HG02678 (cell line): ENCODE data around the gene LAMC3.
"Not testable (repeated sequence)": the region's sequence is repeated elsewhere in the genome, so short reads cannot be mapped to it uniquely, and the experiment has no call there.

Source experiments
- ATAC-seq: cut with Tn5 transposase; IDR thresholded peaks from one replicate; pipeline ENCODE4 v1.9.1; 2021; ENCODE audit warnings: mild to moderate bottlenecking, moderate library complexity; ENCODE audit not compliant: unreplicated experiment

The LAMC3 gene

GRCh38 chr9:131095666-131096268, 86.8 kb downstream of the LAMC3 start:
- ATAC-seq, result no peak

- no peak for ATAC-seq
Observed at GRCh38 chr9:131096269-131097125, 87.5 kb downstream of the LAMC3 start, which contains the start of gene AIF1L. Gene AIF1L, plus strand, starts transcription at chr9:131096531. Its CDS starts 99 bp downstream, at chr9:131096630.

DNA sequence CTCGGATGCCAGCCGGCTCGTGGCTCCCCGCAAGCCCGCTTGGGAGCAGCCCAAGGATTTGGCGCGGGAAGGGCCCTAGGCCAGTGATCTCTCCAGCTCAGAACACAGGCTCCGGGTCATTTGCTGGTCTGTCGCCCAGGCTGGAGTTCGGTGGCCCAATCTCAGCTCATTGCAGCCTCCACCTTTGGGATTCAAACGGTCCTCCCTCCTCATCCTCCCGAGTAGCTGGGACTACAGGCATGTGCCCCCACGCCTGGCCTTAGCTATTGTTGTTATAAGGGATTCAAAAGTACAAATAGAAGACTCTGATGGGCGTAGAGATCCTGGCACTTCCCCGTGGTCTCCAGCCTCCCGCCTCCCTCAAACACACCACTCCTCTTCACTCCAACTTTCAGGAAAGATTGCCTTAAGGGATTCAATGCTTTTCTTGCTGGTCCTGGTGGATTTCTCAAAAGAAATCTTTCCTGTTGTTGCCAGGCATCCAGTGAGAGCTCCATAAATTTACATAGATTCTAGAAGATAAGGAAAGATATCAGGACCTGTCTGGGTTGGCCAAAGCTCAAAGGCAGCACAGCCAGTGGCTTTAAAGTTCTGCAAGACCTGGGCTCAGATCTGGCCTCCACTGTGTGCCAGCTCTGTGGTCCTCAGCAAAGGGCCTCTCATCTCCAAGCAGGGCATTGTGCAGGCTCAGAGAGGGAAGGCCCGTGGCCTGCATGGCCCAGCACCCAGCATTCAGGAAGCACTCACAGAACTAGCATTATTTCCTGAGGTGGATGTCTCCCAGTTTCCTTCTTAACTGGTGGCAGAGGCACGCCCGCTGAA, 88.4 kb downstream of the LAMC3 start:
- no peak for ATAC-seq

DNA sequence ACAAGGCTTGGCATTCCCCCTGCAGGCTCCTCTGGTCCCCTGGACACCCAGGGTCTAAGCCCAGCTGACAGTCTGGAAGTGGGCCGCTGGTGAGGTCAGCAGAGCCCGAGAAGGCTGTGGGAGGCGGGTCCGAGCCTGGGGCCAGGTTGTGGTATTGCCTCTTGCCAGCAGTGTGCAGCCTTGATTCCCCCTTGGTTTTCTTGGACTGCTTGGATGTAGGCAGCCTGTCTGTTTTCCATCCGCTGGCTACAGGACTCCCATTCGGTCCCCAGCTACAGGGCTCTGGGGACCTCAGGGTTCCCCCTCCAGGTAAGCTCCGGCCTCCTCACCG, 88.9 kb downstream of the LAMC3 start:
- ATAC-seq, result no peak

GRCh38 chr9:131098391-131099101, 89.6 kb downstream of the LAMC3 start:
- no peak for ATAC-seq

DNA sequence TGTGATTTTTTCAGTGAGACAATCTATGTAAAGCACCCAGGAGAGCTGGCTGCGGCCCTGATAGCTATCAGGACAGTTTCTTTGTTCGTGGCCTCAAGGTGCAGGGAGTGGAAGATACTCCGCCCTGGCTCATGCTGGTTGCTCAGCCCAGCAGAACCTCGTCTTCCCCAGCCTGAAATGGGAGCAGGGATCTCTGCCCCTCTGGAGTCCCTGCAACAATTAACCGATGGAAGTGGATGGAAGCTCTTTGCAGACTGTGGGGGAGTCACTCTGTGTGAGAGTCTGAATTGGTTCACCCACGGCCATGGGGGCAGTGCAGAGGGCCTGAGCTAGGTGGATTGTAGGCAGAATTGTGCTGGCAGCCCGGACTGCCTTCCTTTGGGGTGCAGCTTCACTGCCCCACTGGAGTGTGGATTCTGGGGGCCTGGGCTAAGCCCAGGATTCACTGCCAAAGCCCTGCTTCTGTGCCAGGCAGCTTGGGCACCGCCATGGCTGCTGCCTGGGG, 90.2 kb downstream of the LAMC3 start:
- no peak for ATAC-seq

DNA sequence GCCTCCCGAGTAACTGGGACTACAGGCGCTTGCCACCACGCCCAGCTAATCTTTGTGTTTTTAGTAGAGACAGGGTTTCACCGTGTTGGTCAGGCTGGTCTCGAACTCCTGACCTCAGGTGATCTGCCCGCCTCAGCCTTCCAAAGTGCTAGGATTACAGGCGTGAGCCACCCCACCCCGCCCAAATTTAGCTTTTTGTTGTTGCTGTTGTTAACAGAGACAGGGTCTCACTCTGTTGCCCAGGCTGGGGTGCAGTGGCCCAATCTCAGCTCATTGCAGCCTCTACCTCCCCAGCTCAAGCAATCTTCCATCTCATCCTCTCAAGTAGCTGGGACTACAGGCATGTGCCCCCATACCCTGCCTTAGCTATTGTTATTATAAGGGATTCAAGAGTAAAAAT, 90.9 kb downstream of the LAMC3 start:
- not testable (repeated sequence) for ATAC-seq

DNA sequence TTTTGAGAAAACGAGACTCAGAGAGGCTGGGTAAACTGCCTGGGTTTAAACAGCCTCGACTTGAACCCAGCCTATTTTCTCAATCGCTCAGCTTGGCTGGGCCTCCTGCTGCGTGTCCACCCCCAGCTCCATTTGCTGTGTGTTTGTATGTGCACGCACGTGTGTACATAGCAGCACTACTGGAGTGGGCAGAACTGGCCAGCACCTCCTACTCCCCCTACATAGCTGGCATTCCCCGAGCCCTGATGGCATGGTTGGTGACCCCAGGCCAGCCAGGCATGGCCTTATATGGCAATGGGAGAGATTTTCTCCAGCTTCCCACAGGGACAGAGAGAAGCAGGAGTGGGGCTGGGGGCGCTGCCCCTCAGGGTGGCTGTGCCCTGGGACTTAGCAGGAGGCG, 91.5 kb downstream of the LAMC3 start:
- no peak for ATAC-seq

DNA sequence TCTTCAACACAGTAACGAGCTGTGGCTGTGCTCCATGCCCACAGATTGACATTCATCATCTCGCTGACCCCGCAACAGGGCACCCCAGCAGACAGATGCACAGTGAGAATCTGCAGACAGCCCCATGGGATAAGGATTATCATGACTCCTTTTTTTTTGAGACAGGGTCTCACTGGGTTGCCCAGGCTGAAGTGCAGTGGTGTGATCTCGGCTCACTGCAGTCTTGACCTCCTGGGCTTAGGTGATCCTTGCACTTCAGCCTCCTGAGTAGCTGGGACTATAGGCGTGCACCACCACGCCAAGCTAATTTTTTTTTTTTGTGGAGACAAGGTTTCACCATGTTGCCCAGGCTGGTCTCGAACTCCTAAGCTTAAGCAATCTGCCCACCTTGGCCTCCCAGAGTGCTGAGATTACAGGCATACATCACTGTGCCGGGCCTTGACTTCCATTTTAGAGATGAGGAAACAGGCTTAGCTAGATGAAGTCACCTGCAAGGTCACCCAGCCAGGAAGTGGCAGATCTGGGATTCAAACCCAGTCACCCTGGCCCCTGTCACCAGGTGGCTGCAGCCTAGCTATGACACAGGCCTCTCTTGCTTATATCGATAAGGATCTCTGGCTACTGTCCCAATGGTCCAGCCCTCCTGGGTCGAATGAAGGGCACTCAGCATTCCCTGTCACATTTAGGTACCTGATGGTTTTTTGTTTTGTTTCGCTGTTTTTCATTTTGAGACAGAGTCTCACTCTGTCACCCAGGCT, 92.4 kb downstream of the LAMC3 start:
- ATAC-seq, result no peak

DNA sequence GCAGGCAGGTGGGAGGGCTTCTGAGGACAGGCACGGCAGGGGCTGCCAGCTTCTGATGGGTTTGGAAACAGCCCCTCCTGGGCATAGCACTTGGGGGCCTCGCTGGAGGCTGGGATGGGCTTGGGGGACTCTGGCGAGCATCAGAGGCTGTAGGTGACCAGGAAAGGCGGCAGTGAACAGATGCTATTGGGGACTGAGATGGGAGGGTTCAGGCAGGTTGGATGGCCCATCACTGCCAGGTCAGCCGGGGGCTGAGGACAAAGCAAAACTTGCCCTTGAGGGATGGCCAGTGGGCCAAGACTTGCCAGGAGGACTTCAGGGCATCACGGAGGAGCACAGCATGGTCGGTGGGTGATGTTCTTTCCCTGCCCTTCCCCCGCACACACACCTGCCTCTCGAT, 94.0 kb downstream of the LAMC3 start:
- no peak for ATAC-seq

GRCh38 chr9:131103535-131103934, 94.6 kb downstream of the LAMC3 start:
- ATAC-seq, result no peak

DNA sequence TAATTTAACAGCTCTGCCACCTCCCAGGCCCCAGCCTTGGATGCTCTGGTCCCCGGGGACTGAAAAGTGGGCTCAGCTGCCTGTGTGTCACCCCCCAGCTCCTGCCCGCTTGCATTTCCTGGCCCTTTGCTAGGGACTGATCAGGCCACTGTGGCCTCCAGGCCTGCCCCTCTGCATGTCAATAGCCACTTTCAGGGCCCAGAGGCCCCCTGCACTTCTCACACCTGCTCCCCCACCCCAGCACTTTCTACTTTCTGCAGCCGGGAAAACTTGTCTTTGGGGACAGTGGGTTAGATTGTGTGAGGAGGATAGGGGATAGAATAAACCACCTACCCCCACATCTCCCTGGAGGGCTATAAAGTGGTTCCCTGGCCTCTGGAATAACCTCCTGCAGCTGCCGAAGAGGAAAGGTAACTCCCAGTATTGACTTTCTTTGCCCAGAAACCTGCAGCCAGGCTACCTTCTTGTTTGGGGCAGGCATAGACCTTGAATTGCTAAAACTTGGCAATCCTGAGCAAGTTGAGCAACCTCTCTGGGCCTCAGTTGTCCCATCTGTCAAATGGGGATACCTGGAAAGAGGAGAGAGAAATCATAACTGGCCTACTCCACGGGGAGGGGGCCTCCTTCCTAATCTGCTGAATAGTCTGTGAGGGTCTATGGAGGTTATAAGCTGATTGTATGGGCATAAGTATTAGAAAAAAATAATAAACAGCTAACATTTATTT, 95.2 kb downstream of the LAMC3 start:
- no peak for ATAC-seq

DNA sequence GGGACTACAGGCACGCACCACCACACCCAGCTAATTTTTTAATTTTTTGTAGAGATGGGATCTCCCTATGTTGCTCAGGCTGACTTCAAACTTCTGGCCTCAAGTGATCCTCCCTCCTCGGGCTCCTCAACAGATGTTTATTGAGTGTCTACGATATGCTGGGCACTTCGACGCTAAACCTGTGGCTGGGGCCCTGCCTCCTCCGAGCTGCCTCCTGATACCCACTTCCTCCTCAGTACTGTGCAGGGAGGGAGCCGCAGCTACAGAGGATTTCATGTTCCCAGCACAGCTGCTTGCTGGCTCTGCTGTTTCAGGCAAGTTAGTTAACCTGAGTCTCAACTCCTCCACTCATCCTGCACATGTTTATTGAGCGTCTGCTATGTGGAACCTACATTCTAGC, 97.0 kb downstream of the LAMC3 start:
- ATAC-seq, result no peak

DNA sequence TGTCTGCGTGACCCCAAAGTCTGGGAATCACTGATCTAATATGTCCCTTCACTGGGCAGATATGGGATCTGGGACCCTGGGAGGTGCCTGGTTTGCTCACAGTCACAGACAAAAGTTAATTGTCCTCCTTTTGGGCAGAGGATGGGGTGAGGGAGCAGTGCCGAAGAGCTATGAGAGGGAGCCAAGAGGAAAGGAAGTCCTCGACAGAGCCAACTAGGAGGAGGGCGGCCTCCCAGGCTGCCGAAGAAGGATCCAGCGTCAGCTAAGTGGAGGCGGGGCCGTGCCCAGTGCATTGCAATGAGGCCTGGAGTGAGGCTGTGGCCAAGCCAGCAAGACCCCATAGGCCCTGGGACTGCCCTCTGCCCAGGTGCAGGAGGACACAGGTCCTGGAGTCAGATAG, 98.8 kb downstream of the LAMC3 start:
- no peak for ATAC-seq

DNA sequence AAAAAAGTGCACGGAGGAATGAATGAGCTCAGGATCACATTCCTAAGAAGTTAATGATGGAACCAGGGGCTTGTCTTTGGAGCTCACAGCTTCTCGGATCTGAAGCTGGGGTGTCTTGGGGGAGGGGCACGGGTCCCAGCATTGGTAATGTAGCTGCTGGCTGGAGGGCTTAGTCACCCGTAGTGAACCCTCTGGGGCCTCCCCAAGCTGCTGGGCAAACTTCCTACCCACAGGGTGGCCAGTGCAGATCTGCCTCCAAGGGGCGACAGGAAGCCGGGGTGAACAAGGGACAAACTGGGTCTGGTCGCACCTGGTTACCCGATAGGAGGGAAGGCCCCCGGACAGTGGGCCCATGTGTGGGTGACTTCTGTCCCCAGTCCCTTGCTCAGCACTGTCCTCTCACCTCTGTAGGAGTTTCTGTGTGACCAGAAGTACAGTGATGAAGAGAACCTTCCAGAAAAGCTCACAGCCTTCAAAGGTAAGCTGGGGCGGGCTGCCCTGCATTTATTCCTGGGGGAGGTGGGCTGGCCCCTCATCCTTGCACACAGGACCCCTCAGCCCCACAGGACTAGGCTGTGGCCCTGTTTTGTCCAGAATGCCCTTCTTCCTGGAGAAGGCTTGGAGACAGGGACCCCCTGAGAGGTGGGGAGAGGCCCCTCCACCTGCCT, 102.3 kb downstream of the LAMC3 start:
- no peak for ATAC-seq

- ATAC-seq, result no peak
Observed at GRCh38 chr9:131111854-131112311, 102.9 kb downstream of the LAMC3 start.

DNA sequence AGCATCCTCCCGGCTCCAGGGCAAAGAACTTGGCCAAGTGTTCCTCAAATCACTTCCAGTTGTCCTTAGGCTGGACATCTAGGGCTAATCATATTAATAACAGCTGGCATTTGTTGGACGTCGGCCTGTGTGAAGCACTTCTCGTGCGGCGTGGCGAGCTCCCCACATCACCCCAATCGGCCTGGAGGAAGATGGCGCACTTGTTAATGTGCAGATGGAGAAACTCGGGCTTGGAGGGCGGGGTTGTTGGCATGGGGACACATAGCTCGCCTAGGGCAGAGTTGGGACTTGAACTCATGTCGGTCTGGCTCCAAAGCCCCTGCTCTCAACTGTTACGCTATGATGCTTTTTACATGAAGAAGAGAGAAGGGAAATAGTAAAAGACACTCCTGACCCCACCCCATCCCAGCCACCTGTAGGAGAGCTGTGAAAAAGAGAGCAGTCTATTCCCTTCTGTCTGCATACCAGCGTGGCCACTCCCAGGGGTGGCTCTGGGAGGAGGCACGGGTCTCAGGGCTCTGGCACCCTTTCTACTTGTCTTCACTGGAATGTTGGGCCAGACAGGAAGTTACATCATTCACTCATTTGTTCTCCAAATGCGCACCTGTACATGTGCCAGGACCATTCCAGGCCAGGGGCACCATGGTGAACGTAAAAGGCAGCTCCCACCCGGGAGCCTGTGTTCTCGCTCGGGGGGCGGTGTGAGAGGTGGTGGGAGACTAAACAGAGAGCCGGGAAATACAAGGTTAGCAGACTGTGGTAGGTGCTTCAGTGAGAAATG, 103.6 kb downstream of the LAMC3 start:
- ATAC-seq, result no peak

- ATAC-seq, result no peak
Observed at GRCh38 chr9:131113655-131114054, 104.7 kb downstream of the LAMC3 start.
